ENCODE measurements around the gene COL9A2. TPM values are rescaled to one million over a fixed set of nuclear protein-coding genes. Genes with fewer than 3 reads are reported as not detected.

Gene COL9A2
- total RNA-seq, 1 donor from 2014 or later = 6.9 TPM

DNA sequence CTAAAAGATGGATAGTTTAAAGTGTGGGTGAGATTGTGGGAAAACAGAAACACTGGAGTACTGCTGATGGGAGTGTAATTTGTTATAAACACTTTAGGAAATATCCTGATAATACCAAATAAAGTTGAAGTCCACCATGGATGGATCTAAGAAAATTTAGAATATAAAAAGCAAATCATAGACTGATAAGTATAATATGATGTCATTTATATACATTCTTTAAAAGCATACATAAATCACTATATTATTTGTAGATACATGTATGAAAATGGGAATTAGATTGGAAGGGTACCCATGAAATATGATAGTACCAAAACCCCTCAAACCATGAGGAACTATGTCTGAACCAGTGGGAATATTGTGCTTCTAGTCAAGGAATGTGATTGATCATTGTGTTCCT, 51.2 kb downstream of the COL9A2 start:
- FAIRE-seq (no peak), DNase-seq (ENCODE audit: low spot score in 2 of 2) (no peak)

DNA sequence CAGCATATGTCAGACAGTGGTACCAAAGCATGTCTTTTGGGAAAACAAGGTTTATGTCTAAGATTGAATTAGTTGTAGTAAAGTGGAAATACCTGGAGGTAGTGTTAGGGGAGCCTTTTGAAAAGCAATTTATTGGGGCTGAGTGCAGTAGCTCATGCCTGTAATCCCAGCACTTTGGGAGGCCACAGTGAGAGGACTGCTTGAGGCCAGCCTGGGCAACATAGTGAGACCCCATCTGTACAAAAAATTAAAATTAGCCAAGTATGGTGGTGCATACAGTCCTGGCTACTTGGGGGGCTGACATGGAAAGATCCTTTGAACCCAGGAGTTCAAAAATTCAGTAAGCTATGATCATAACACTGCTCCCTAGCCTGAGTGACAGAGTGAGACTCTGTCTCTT, 51.8 kb downstream of the COL9A2 start:
- FAIRE-seq = no peak
- no peak for DNase-seq (ENCODE audit: low spot score in 2 of 2)

DNA sequence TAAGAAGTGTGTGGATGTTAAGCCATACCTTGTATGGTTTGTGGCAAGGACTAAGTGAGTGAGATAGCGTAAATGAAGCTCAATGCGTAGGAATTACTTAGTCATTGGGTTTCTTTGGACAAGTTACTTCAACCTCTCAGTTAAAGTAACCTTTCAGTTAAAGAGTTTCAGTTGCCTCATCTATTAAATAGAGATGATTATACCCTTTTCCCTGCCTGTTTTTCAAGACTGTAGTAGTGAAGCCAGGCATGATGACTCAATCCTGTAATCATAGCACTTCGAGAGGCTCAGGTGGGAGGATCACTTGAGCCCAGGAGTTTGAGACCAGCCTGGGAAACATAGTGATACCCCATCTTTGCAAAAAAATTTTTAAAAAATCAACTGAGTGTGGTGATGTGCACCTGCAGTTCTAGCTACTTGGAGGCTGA, 52.7 kb downstream of the COL9A2 start:
- FAIRE-seq (no peak), DNase-seq (ENCODE audit: low spot score in 2 of 2) (no peak)

DNA sequence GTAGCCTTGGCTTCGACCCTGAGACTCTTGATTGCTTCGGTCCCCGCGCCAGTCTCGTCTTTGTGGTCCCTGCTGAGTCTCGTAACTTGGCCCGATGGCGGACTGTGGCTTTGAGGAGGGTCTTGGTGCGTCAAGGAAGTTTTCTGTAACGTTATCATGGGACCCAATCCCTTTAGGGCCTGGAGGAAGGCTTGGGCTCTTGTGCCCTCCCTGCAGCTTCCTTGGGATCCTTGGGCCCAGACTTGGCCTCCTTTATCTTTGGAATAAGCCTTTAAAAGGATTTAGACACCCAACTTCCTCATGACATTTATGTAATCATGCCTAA, 58.7 kb downstream of the COL9A2 start:
- DNase-seq (ENCODE audit: low spot score in 2 of 2) = no peak
- no peak for FAIRE-seq

DNA sequence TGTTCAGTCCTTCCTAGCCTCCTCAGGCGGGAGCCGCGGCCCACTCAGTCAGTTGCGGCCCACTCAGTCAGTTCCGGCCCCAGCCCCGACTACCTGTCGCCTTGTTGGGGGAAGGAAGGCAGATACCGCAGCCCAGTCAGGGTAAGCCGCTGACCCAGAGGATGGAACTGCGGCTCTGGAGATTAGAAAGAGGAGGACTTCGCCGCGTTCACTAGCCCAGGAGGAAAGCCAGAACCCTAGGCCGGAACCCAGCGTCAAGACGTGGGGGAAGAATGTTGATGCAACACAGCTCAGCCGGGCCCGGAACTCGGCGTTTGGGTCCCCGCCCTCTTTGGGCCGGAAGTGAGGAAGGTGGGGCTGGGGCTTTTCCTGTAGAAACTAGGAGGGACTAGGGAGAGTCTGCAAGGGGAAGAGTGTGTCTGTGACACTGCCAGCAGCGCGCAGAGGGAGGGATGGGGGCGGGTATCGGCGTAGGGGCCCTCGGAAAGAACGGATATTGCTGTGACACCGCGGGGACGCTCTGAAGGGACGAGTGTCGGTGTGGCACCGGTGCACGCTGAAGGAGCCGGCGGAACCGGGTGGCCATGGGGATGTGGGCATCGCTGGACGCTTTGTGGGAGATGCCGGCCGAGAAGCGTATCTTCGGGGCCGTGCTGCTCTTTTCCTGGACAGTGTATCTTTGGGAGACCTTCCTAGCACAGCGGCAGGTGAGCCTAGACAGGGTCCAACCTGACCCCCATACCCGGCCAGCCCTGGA, 59.2 kb downstream of the COL9A2 start, which contains the start of gene ZMPSTE24:
Gene ZMPSTE24, plus strand, starts transcription at position 549 of the 757 bp plus-strand sequence. Its CDS starts 36 bp downstream, at position 585.
- peak; percentile 70 to 85 for DNase-seq (ENCODE audit: low spot score in 2 of 2)
- FAIRE-seq = no peak

DNA sequence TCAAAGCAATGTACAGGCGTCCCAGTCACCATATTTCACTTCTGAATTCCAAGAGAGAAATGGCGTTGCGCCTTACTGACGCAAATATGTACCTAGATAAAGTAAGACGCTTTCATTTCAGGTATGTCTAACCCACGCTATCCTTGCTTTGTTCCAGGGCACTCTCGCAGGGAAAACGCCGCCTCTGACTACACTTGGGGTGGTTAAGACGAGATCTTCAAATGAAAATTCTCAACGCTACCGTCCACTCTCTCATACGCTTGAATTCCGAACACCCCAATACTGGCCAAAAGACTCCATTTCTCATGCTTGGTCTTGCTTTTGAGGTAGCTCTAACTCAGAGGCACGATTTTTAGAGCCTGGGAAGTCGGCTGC, 59.8 kb downstream of the COL9A2 start:
- DNase-seq (ENCODE audit: low spot score in 2 of 2) (no peak), FAIRE-seq (no peak)

DNA sequence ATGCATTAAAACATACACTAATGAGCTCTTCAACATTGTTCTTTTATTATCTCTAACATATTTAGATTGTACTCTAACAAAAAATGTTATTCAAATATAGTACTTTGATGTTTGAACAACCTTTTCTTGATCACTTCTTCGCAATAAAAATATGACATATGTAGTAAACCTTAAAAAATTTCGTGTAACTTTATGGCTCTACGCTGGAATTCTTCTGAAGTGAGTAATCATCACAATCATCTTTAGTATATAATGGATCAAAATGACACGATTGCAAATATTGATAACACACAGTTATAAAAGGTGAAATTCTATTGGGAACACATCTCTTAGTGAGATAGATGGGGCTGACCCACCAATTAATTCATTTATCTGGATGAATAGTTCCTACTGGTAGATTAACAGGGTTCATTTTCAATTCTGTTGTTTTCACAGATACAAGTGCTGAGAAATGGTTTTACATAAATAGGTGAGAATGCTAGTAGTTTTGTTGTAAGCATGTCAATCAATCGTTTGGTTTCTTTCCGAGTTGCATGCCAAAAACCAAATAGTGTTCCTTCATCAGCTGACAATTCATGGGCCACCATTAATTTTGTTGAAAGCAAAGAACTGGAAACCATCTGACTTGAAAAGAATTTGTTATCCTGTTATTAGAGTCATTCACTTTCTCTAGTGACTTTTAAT, 60.5 kb downstream of the COL9A2 start:
- FAIRE-seq (no peak), DNase-seq (ENCODE audit: low spot score in 2 of 2) (no peak)

DNA sequence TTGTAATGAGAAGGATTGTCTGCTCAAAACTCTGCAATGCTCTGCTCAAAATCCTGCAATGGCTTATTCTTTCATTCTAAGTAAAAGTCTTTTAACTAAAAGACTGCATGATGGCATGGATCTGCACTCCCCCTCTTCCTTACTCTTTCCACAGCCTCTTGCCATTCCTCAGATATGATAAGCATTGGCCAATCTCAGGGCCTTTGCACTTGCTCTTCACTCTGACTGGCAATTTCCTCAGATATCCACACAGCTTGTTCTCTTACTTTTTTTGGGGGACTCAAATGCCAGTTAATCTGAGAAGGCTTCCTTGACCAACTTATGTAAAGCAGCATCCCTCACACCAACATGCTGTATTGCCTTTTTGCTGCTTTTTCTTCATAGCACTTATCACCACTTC, 61.9 kb downstream of the COL9A2 start:
- DNase-seq (ENCODE audit: low spot score in 2 of 2) = no peak
- no peak for FAIRE-seq

DNA sequence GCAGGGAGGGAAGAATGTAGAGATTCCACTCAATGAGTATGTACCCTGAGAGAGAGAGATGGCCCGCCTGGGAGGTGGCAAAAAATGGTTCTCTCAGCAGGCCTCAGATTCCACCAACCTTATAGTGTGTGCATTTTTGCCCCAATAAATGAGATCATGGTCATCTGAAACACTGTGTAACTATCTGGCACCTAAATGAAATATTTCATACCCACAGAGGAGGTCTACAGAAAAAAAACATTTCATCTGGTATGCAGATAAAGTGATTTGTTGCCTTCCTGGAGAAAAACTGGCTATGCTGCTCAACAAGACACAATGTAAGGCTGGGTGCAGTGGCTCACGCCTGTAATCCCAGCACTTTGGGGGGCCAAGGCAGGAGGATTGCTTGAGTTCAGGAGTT, 64.5 kb downstream of the COL9A2 start:
- no peak for DNase-seq (ENCODE audit: low spot score in 2 of 2)
- no peak for FAIRE-seq

DNA sequence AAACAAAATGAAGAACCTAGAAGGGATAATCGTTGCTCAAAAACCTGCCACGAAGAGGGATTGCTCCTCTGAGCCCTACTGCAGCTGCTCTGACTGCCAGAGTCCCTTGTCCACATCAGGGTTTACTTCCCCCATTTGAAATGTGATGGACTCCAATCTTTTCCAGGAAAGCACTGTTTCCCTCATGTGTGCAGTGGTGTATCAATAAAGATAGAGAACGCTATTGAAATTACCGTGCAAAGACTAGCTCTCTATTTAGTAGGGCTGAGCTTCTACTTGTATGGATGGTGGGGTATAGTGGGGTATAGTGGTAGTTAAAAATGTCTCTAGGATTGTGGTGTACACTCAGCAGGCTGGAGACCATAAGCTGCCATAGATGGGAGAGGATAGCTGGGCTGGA, 65.6 kb downstream of the COL9A2 start:
- FAIRE-seq (no peak), DNase-seq (ENCODE audit: low spot score in 2 of 2) (no peak)

Other genes with a start within 250 kb of the COL9A2 start
- 44.8 TPM for gene PPT1, start 220.0 kb downstream of the COL9A2 start, total RNA-seq
- 106 TPM for gene RLF, start 155.9 kb downstream of the COL9A2 start, total RNA-seq
- gene TMCO2, start 69.3 kb downstream of the COL9A2 start, total RNA-seq = not detected
- gene ZMPSTE24, start 59.0 kb downstream of the COL9A2 start, total RNA-seq = 54.2 TPM
- 28.1 TPM for gene SMAP2, start 56.4 kb upstream of the COL9A2 start, total RNA-seq
- gene ZFP69B, start 133.2 kb upstream of the COL9A2 start, total RNA-seq = 11.8 TPM
- gene ZFP69, start 160.0 kb upstream of the COL9A2 start, total RNA-seq = 19.2 TPM
- gene EXO5, start 191.5 kb upstream of the COL9A2 start, total RNA-seq = 28.5 TPM
- gene ZNF684, start 214.4 kb upstream of the COL9A2 start, total RNA-seq = 7.7 TPM

Data from frontal cortex (tissue), 4 donors.